Mammary epithelial cell (primary cell): Measurements from ENCODE around the gene TMEM167B.

Experiments
- EZH2 ChIP-seq: IDR thresholded peaks from 2 replicates; pipeline ENCODE4 v1.6.1; 2012; ENCODE audit warnings: low read length, inconsistent platforms, borderline replicate concordance
- TF ChIP-seq, protein P1 (sequence below), 2 donors: IDR thresholded peaks in 1 of 2; conservative IDR thresholded peaks in 1 of 2; 2 replicates each; pipeline ENCODE4 v1.5.1; 2011 to 2012; ENCODE audit warnings: inconsistent platforms in 2 of 2, low read length in 2 of 2, mild to moderate bottlenecking in 2 of 2, control low read depth in 1 of 2, low read depth in 1 of 2; ENCODE audit not compliant: insufficient read depth in 1 of 2; ENCODE audit errors: extremely low read depth in 1 of 2

DNA sequence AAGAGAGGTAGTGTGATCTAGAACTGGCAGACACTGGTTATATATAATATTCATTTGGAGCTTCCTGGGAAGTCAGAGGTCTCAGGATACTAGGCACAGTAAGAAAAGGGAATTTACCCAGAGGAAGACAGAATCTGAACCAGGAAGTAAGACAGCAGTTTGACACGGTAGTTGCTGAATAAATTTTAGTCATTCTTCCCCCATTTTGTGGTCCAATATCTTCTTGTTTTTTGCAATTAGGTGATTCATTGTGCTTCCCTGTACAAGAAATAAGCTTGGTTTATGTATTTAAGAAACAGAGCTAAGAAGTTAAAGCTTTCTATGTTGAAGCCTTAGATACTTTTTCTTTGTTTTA, 1.3 kb downstream of the TMEM167B start:
- TF ChIP-seq, protein P1, sequence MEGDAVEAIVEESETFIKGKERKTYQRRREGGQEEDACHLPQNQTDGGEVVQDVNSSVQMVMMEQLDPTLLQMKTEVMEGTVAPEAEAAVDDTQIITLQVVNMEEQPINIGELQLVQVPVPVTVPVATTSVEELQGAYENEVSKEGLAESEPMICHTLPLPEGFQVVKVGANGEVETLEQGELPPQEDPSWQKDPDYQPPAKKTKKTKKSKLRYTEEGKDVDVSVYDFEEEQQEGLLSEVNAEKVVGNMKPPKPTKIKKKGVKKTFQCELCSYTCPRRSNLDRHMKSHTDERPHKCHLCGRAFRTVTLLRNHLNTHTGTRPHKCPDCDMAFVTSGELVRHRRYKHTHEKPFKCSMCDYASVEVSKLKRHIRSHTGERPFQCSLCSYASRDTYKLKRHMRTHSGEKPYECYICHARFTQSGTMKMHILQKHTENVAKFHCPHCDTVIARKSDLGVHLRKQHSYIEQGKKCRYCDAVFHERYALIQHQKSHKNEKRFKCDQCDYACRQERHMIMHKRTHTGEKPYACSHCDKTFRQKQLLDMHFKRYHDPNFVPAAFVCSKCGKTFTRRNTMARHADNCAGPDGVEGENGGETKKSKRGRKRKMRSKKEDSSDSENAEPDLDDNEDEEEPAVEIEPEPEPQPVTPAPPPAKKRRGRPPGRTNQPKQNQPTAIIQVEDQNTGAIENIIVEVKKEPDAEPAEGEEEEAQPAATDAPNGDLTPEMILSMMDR (conservative IDR thresholded peaks at IDR 0.05 in 1 of 2, IDR thresholded peaks at IDR 0.05 in 1 of 2; ENCODE audit: extremely low read depth in 1 of 2, insufficient read depth in 1 of 2, low read depth in 1 of 2, low read length in 2 of 2), result no peak
- no peak for TF ChIP-seq EZH2
